DMS 273 (cell line): ENCODE results near the gene MAP3K7.
"Not testable (repeated sequence)": the region's sequence is repeated elsewhere in the genome, so short reads cannot be mapped to it uniquely, and the experiment has no call there.

Experiments
- DNase-seq: peaks from one replicate; lab custom pipeline; 2025; ENCODE audit not compliant: unreplicated experiment; lab: John Stamatoyannopoulos, UW

Gene MAP3K7

DNA sequence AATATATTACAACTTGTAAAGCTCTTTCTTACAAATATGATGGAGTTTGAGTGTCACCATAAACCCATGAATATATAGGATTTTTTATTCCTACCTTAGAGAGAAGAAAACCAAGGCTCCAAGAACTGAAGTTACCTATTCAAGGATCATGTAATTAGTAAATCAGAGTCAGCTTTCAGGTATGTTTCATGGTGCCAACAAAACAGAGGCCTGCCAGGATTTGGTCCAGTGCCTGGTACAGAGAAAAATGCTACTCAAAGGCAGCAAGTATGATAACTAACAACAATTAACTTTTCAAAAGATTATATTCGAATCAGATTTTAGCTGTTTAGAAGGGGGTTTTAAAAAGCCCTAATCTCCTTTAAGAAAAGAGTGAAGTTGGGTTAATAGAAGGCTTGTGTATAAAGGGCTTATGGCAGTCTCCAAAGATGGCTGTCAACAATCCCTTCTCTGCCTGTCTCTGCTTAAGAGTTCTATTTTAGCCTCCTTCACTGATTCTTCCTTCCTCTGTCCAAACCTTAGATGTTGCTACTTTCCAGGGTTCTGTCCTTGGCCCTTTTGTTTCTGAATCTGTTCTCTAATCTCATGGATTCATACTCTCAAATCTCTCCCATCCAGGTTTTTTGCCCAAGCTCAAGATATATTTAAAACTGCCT lies 7.8 kb downstream of the MAP3K7 start:
- no peak for DNase-seq

DNA sequence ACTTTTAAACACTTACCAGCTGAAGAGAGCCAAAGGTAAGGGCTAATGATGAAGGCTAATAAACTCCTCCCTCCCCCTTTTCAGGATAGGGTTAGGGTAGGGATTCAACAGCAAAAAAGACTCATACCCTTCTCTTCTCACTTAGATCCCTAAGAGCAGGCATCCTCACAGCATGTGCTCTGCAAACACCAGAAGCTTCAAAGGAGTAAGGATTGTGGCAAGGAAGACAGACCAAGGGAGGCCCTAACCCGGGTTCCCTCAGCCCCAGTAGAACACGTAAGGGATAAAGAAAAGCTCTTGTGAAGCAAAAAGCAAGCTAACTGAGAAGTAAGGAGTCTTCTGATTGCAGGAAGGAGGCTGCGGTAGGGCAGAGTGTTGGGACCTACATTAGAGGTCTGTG lies 11.6 kb downstream of the MAP3K7 start:
- no peak for DNase-seq

DNA sequence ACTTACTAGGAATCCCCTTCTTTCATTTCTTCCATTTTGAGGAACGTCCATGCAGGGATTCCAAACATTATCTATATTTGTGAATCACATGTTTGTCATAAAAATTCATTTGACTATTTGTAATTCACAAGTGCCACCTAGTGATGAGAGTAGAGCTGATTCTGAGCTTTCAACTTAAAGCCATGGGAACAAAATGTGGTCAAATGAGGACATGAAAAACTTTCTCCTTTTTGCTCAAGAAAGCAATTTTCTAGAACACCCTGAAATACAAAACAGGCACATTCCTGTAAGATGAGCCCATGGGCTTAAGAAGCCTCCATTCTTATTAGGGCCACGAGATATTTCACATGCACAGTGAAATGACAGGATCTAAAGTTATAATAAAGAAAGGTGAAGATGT lies 12.3 kb downstream of the MAP3K7 start:
- peak; percentile 15 for DNase-seq

DNA sequence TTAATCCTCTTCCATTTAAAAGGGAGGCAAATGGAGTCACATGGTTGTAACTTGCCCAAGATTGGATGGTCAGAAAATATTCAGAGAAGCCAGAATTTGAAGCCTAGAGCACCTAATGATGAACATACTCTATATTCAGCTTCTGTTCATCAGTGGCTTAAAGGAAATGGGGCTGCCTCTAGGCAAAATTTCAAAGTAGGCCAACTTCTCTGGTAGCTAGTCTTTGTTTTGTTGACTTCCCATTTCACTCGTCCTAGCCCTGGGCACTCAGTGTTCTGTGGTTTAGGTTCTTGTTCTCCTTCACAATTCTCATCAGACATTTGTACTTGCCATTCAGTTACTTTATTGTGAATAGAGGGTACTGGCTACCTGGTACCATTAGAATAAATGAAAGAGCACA lies 13.2 kb downstream of the MAP3K7 start:
- no peak for DNase-seq

DNA sequence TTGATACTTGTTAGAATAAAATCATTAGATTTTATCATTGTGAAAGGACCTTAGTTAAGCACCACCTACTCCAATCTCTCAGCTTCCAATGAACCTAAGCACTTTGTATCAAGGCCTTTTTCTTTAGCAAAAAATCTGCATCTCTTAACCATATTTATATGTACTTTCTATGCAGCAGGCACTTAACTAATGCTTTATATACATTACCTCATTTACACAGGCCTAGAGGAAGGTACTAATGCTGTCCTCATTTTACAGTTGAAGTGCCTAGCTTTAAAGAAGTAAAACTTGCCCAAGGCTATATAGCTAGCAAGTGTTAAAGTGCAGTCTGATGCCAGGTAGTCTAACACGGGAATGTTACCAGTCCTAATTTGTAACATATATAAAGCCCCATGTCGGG lies 14.0 kb downstream of the MAP3K7 start:
- DNase-seq, result no peak

DNA sequence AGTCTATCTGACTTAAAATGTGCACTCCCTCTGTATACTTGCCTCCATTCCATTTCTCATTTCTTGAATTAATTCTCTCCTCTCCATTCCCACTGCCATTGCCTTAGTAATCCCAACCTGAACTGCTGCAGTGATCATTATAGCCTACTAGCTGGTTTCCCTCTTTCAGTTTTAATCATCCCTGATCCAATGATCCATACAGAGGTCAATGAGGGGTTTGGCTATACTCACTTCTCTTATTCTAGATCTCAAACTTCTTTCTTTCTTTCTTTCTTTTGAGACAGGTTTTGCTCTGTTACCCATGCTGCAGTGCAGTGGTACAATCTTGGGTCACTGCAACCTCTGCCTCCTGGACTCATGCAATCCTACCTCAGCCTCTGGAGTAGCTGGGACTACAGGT lies 17.6 kb downstream of the MAP3K7 start:
- no peak for DNase-seq

DNA sequence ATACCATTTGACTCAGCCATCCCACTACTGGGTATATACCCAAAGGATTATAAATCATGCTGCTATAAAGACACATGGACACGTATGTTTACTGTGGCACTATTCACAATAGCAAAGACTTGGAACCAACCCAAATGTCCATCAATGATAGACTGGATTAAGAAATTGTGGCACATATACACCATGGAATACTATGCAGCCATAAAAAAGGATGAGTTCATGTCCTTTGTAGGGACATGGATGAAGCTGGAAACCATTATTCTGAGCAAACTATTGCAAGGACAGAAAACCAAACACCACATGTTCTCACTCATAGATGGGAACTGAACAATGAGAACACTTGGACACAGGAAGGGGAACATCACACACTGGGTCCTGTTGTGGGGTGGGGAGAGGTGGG lies 19.2 kb downstream of the MAP3K7 start:
- DNase-seq, result not testable (repeated sequence)

DNA sequence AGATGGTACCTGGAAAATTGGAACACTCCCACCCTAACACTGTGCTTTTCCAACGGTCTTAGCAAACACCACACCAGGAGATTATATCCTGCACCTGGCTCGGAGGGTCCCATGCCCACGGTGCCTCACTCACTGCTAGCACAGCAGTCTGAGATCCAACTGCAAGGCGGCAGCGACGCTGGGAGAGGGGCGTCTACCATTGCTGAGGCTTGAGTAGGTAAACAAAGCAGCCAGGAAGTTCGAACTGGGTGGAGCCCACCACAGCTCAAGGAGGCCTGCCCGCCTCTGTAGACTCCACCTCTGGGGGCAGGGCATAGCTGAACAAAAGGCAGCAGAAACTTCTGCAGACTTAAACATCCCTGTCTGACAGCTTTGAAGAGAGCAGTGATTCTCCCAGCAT lies 24.5 kb downstream of the MAP3K7 start:
- not testable (repeated sequence) for DNase-seq

DNA sequence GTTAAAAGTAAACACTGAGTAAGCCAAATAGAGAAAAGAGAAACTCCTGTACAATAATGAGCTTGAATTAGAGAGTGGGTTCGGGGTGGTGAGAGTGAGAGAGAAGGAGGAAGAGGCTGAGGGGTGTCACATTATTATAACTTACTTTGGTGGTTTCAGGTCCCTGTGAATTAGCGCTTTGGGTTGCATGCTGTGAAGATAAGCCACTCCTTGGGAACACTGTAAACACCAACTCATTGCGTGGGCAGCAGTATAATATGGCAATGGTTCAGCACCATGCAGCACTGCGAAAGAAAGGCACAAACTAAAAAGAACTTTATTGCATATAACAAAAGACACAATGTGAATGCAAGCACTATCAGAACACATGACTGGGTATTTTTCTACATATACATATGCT lies 26.9 kb downstream of the MAP3K7 start:
- no peak for DNase-seq

DNA sequence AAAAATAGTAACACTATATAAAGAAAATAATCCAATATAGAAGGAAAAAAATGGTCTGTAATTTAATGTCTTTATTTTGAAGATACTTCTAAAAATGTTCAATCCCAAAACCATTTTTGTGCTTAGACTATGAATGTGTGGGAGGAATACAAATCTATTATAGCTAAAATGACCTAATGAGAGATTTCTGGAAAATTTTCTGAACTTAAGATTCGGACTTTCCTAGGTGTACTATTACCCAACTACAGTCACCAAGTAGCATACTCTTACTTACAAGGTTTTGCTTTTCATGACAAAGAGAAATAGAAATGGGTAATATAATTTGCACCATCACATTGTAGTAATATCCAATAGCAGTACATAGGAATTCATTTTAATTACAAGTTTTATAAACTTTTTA lies 29.9 kb downstream of the MAP3K7 start:
- DNase-seq, result no peak

DNA sequence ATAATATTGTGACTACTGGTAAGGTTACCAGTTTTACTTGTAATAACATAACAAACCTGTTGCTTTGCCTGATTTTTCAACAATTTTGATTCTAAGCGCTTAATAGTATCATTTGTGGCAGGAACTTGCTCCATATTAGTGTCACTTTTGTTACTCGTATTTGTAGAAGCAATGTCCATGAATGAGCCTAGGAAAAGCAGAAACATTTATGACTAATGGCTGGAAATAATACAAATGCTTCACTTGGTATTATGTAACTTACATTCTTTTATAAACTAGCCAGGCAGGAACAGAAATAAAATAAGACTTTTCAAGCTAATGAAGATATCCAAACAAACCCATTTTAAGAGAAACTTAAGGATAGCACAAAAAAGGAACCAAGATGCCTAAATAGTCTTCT lies 38.9 kb downstream of the MAP3K7 start:
- DNase-seq, result no peak

DNA sequence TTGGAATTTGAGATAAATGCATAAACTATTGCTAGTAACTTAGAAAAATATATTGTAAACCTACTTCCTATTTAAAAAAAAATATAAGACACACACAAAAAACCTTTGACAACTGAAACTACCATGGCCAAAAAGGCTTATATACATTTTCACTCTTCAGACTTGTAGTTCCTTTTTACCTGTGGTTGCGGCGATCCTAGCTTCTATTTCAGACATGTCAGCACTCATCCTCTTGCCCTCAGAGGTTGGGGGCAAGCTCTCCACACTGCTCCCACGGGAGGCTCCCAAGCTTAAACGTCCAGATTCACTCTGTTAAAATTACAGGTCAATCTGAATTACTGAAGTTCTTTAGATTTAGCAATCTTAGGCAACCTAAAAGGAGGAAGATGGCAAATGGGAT lies 39.8 kb downstream of the MAP3K7 start:
- no peak for DNase-seq

DNA sequence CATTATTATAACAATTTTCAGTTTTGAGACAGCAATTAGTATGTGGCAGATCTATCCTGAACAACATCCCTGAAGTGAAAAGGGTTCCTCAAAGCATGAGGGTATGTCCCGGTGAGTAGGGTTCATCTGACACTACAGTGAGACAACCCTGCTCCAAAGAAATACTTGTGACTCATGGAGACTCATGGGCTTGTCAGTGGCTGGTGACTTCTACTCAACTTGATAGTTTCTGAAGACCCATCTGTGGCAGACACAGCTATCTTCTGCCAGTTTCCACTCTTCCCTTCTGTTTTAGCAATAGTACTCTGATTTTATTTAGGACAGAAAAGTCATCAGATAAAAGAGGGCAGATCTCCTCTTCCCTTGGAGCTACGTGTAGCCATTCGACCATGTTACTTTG lies 41.4 kb downstream of the MAP3K7 start:
- no peak for DNase-seq

DNA sequence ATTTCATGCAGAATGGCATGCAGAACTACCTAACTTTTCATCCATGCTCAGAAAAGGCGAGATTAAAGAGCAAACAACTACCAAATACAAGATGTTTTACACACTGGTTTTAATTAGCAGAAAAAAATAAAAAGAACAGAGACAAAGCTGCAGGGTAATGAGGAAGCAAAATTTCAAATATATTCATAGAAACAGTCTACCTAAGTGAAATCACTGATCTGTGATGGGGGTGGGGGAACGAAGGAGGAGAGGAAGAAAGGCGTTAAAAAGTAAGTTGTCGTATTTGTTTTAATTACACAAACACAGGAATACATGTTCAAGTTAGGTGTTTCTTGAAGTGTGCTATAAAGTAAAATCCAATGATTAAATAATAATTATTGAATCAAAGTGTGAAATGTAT lies 42.1 kb downstream of the MAP3K7 start:
- DNase-seq, result no peak

DNA sequence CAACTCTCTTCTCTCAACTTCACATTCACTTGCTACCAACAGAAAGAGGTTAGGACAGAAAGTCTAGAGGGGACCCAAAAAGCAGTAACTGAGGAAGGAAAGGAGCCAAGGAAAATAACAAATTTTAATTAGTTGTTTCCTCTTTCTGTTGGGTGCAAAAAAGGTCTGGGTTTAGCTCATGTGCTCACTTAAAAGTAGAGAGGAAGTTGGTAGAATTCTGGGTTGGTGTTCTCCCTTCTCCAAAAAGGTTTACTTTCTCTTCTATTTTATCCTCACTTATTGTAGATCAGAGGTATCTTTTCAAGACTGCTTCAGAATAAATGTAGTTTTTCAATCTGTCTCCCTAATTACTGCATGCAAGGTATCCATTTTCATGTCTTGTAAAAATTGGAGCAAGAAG lies 42.8 kb downstream of the MAP3K7 start:
- no peak for DNase-seq

DNA sequence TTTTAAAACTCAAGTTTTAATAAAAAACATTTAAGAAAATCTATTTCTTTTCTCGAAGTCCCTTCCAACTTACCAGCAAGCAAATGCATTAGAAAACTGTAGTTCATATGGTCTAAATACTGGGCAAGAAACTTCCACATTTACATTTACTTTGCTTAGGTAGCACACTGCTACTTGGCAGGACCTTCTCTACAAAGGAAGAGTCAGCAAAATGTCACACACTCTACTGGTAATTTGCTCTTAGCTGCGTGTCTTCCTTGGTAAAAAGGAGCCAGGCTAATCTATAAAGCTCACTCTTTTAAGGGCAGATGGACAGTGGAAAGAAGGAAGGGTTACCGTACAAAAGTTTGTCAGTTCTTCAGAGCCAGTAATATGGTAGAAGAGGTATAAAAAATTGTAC lies 45.7 kb downstream of the MAP3K7 start:
- DNase-seq, result no peak

DNA sequence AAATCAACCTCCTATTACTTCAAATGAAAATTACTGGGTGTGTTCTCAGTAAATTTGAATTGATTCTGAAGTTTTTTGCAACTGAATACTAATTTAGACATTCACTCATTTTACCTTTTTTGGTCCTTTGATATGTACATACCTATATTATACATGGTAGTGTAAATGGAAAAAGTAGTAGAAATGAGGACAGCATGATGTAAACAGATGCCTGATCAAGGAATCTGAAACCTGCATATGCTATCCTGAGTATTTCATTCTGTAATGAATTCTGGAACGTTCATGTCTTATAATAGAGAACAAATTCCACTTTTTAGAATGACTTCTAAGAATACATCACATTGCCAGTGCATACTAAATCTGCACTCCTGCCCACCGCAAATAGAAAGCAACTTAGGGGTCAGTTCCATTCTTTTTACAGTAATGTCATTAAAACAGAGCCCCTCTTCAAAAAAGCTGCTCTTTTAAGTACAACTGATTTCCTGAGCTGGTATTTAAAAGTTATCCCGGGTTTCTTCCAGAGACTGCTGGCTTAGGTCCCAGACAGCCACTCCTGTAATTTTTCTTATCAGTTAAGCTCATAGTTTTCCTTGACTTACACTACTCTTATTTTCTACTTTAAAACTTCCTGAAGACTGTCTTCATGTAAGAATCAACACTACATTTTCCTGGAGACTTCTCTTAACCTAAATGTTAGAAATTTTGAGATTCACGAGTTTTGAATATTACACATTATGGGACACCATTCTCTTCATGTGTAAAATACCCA lies 48.4 kb downstream of the MAP3K7 start:
- DNase-seq, result peak; percentile 42

DNA sequence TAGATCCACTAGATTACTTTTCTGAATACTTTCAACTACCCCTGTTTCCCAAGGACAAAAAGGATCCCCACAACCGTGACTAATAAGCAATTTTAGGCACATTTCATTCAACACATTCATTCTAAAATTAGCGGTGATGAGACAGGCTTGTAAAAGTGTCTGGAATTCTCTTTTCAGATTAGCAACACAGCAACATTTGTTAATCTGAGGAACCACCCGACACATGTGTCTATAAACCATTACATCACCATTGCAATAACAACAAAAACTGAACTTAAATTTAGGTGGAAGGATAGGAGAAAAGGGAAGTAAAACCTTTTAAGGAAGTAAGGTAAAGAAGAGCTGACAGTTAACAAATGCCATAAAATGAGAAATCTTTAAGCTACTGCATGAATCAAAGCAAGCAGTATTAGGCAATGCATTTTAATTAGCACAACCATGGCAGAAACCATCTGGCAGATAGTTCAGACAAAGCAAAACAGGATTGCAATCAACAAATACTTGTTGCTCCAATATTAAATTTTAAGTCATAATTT lies 49.1 kb downstream of the MAP3K7 start:
- peak; percentile 66 for DNase-seq

DNA sequence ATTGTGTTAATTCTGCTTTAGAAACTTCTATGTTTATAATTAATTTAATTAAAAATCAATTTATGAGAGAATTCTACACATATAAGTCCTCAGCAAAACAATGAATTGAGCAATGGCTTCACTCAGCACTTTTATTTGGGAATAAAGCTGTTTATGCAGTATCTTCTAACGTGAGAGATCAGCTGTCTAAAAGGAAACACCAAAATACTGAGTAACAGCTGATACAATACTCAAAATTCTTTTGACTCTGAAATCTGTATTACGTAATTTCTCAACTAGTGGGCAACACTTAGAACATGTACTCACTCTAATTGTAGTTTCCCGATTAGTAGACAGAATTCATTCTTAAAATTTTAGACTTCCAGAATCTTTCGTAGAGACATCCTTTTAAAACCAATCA lies 49.8 kb downstream of the MAP3K7 start:
- no peak for DNase-seq

DNA sequence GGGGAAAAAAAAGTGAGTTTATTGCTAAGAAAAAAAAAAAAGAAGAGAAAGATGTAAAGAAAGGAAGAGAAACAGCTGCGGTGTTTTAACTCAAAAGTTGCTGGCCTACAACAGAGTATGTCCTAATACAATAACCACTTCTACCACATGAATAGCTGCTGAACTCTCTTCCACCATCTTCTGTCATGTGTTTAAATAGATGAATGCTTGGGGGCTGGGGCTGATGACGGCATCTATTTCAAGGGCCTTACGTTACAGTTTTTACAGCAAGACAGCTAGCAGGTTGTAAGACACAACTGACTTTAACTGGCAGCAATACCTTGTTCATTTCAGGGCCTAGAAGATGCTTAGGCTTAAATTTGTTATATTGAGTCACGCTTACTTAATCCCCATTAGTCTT lies 50.4 kb downstream of the MAP3K7 start:
- DNase-seq, result no peak

DNA sequence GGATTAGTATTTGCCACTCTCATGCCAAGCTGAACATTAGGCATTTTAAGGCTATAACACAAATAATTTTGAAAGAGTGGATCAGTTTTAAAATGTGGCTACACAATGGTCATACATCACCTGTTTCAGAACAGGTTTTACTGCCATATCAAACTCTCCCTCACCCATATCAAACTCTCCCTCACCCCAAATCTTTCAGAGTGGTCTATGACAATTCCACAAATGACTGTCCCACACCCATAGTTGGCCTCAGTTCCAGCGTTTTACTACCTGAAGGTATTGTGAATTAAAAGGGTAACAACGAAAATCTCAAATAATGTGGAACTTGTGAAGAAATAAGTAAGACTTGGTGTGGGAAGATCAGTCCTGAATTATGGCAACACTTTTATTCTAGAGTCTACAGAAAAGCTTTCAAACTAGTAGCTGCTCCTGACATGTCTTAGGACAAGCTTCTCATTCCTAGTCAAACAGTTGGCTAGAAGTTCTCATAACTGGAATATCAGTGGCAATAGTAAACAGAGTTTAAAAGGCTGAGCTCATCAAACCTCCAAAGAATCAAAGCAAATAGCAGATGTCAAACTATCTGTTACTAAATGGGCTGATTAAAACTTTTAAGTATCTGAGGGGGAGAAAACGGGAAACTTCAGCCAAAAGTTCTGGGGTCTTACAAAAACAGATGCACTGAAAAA lies 52.4 kb downstream of the MAP3K7 start:
- no peak for DNase-seq
